Panc1 (cell line): ENCODE results near the gene MAP3K4. TPM values are rescaled to one million over a fixed set of nuclear protein-coding genes. Genes with fewer than 3 reads are reported as not detected.

Experiments used
- ATAC-seq: fragments of 200-7000 bp; cut with Tn5 transposase; 2 replicates; pipeline ENCODE4 v1.9.1; 2020; ENCODE audit warnings: mild to moderate bottlenecking, moderate library complexity
- BruUV-seq: library from RNA; stranded (reverse); fragments of 400-500 nt; replicated peaks from 2 replicates; lab custom pipeline; 2021; lab: Mats Ljungman, UMichigan
- CTCF ChIA-PET: fragments of 300-600 bp; sonication (Branson Sonifier 250); formaldehyde crosslinking; loops from one replicate; lab custom pipeline; 2022; ENCODE audit warnings: antibody characterized with exemption; lab: Charles Lee
- POLR2A ChIA-PET: fragments of 300-600 bp; sonication (Branson Sonifier 250); formaldehyde crosslinking; loops from one replicate; lab custom pipeline; 2022; ENCODE audit warnings: antibody characterized with exemption; lab: Charles Lee
- DNase-seq: peaks from one replicate; pipeline ENCODE4 v3.0.0-alpha.2; 2010; ENCODE audit warnings: low read depth, low spot score
- H3K27ac ChIP-seq: 2 replicates; pipeline ENCODE4 v1.5.1; 2011; ENCODE audit warnings: mild to moderate bottlenecking, low read length, inconsistent platforms
- H3K27me3 ChIP-seq: fragments of 200-500 bp; sonication (Bioruptor generic); 2 replicates; pipeline ENCODE4 v1.6.0; 2014; ENCODE audit warnings: low read length, inconsistent platforms; ENCODE audit not compliant: control insufficient read depth, insufficient read depth
- H3K36me3 ChIP-seq: fragments of 200-500 bp; sonication (Bioruptor generic); 2 replicates; pipeline ENCODE4 v1.5.1; 2014; ENCODE audit warnings: inconsistent platforms, mild to moderate bottlenecking, low read length, moderate library complexity; ENCODE audit not compliant: control insufficient read depth, insufficient read depth
- H3K4me1 ChIP-seq: 2 replicates; pipeline ENCODE4 v1.5.1; 2011; ENCODE audit warnings: inconsistent platforms, mild to moderate bottlenecking, low read length, moderate library complexity; ENCODE audit not compliant: control insufficient read depth, insufficient read depth
- H3K4me3 ChIP-seq, 2 experiments: 2 replicates each; pipeline ENCODE4 v1.5.1; 2011 to 2012; ENCODE audit warnings: low read depth in 2 of 2, low read length in 2 of 2, mild to moderate bottlenecking in 2 of 2, inconsistent platforms in 1 of 2, moderate library complexity in 1 of 2
- H3K9me3 ChIP-seq: fragments of 200-500 bp; sonication (Bioruptor generic); 2 replicates; pipeline ENCODE4 v1.5.1; 2014; ENCODE audit warnings: low read depth, mild to moderate bottlenecking, inconsistent platforms, low read length, moderate library complexity; ENCODE audit not compliant: control insufficient read depth, insufficient read depth
- POLR2AphosphoS5 ChIP-seq: IDR thresholded peaks from 2 replicates; pipeline ENCODE4 v1.6.1; 2012; ENCODE audit warnings: mild to moderate bottlenecking, low read depth, low read length, moderate library complexity
- SIN3A ChIP-seq: IDR thresholded peaks from 2 replicates; pipeline ENCODE4 v1.6.1; 2012; ENCODE audit warnings: low read depth, mild to moderate bottlenecking, low read length, moderate library complexity, borderline replicate concordance; ENCODE audit not compliant: insufficient read depth
- TCF7L2 ChIP-seq: IDR thresholded peaks from 2 replicates; pipeline ENCODE4 v1.6.1; 2011; ENCODE audit warnings: mild to moderate bottlenecking, low read depth, low read length, inconsistent platforms
- in situ Hi-C: cut with HindIII; loops from 2 replicates; pipeline ENCODE4 v1.10.0; 2016; ENCODE audit warnings: low sequenced_read_pairs, low pct_unique_long_range_greater_than_20kb
- intact Hi-C: fragments of 100-400 bp; cut with micrococcal nuclease; formaldehyde crosslinking; loops from one replicate; pipeline ENCODE4 v1.10.0; 2022; ENCODE audit not compliant: unreplicated experiment
- total RNA-seq: library from RNA; stranded (reverse); gene quantifications from one replicate; pipeline ENCODE4 v1.2.1, GENCODE V29; 2021; ENCODE audit not compliant: unreplicated experiment
- TF ChIP-seq, protein P1 (sequence below), 2 experiments: IDR thresholded peaks; 2 replicates each; pipeline ENCODE4 v1.6.1; 2011 to 2012; ENCODE audit warnings: low read depth in 2 of 2, control low read depth in 1 of 2, low read length in 1 of 2, mild to moderate bottlenecking in 1 of 2, moderate library complexity in 1 of 2; ENCODE audit not compliant: insufficient read depth in 1 of 2
- TF ChIP-seq, protein P2 (sequence below): fragments of 450-650 bp; IDR thresholded peaks from 2 replicates; pipeline ENCODE4 v1.5.1; 2017; ENCODE audit warnings: mild to moderate bottlenecking

MAP3K4 gene
- total RNA-seq, 1 experiment from 2014 or later = 49.3 TPM

GRCh38 chr6:161023316-161023715 is 31.7 kb downstream of the MAP3K4 start:
- Histone ChIP-seq H3K4me1 (no peaks in the 10 kb centered on the region), H3K36me3 (no peaks in the 10 kb centered on the region), H3K27me3 (no peaks in the 10 kb centered on the region), H3K9me3 (no peaks in the 10 kb centered on the region), H3K4me3 (no peak overlapping the region), H3K27ac (no peak overlapping the region)
- in situ Hi-C loops = no loop called here
- TF ChIP-seq, protein P1, sequence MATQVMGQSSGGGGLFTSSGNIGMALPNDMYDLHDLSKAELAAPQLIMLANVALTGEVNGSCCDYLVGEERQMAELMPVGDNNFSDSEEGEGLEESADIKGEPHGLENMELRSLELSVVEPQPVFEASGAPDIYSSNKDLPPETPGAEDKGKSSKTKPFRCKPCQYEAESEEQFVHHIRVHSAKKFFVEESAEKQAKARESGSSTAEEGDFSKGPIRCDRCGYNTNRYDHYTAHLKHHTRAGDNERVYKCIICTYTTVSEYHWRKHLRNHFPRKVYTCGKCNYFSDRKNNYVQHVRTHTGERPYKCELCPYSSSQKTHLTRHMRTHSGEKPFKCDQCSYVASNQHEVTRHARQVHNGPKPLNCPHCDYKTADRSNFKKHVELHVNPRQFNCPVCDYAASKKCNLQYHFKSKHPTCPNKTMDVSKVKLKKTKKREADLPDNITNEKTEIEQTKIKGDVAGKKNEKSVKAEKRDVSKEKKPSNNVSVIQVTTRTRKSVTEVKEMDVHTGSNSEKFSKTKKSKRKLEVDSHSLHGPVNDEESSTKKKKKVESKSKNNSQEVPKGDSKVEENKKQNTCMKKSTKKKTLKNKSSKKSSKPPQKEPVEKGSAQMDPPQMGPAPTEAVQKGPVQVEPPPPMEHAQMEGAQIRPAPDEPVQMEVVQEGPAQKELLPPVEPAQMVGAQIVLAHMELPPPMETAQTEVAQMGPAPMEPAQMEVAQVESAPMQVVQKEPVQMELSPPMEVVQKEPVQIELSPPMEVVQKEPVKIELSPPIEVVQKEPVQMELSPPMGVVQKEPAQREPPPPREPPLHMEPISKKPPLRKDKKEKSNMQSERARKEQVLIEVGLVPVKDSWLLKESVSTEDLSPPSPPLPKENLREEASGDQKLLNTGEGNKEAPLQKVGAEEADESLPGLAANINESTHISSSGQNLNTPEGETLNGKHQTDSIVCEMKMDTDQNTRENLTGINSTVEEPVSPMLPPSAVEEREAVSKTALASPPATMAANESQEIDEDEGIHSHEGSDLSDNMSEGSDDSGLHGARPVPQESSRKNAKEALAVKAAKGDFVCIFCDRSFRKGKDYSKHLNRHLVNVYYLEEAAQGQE (IDR thresholded peaks at IDR 0.05; ENCODE audit: insufficient read depth in 1 of 2, low read depth in 2 of 2, low read length in 1 of 2) = no peak
- TF ChIP-seq TCF7L2 (no peak), POLR2AphosphoS5 (no peak), SIN3A (no peak)
- TF ChIP-seq, protein P2, sequence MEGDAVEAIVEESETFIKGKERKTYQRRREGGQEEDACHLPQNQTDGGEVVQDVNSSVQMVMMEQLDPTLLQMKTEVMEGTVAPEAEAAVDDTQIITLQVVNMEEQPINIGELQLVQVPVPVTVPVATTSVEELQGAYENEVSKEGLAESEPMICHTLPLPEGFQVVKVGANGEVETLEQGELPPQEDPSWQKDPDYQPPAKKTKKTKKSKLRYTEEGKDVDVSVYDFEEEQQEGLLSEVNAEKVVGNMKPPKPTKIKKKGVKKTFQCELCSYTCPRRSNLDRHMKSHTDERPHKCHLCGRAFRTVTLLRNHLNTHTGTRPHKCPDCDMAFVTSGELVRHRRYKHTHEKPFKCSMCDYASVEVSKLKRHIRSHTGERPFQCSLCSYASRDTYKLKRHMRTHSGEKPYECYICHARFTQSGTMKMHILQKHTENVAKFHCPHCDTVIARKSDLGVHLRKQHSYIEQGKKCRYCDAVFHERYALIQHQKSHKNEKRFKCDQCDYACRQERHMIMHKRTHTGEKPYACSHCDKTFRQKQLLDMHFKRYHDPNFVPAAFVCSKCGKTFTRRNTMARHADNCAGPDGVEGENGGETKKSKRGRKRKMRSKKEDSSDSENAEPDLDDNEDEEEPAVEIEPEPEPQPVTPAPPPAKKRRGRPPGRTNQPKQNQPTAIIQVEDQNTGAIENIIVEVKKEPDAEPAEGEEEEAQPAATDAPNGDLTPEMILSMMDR = no peak
- intact Hi-C loops = no loop called here
- no peak for DNase-seq
- ChIA-PET CTCF (no interaction called here), POLR2A (no interaction called here)
- no TSS peak for BruUV-seq
- no peak for ATAC-seq

DNA sequence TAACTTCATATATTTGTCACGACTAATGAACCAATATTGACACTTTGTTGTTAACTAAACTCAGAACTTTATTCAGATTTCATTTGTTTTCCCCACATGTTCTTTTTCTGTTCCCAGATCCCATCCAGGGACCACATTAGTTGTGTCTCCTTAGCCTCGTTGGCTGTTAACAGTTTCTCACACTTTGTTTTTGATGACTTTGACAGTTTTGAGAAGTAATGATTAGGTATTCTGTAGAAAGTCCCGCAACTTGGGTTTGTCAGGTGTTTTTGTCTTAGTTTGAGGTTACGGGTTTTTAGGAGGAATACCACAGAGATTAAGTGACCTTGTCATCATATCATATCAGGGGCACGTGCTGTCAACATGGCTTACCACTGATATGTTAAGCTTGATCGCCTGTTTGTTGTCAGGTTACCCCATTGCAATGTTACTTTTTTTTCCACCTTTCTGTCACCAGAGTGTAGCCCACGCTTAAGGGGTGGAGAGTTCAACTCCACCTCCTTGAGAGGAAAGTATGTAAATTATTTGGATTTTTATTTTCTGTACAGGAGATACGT is 32.9 kb downstream of the MAP3K4 start:
- DNase-seq = no peak
- BruUV-seq = no TSS peak
- TF ChIP-seq POLR2AphosphoS5 (no peak), SIN3A (no peak)
- TF ChIP-seq, protein P1 (IDR thresholded peaks at IDR 0.05; ENCODE audit: insufficient read depth in 1 of 2, low read depth in 2 of 2, low read length in 1 of 2) = no peak
- TF ChIP-seq, protein P2 = no peak

More for the DNA sequence above, 32.9 kb downstream of the MAP3K4 start:
- POLR2A ChIA-PET = no interaction called here
- Histone ChIP-seq H3K4me1 (no peaks in the 10 kb centered on the region), H3K36me3 (no peaks in the 10 kb centered on the region), H3K27ac (no peak overlapping the region), H3K9me3 (no peaks in the 10 kb centered on the region), H3K27me3 (no peaks in the 10 kb centered on the region), H3K4me3 (no peak overlapping the region)
- intact Hi-C loops = no loop called here
- CTCF ChIA-PET = no interaction called here
- no peak for ATAC-seq
- in situ Hi-C loops = no loop called here
